Left cardiac atrium (tissue), 4 donors: ENCODE measurements around the gene NKTR. TPM values are rescaled to one million over a fixed set of nuclear protein-coding genes. Genes with fewer than 3 reads are reported as not detected.

Experiments
- ATAC-seq, 2 donors: fragments of 200-7000 bp; cut with Tn5 transposase; one replicate each; pipeline ENCODE4 v1.9.1; 2020; ENCODE audit warnings: mild to moderate bottlenecking in 2 of 2, moderate library complexity in 2 of 2
- DNase-seq: peaks from one replicate; pipeline ENCODE4 v3.0.0-alpha.2; 2020
- intact Hi-C, 2 donors: fragments of 100-400 bp; cut with DNase I; formaldehyde crosslinking; loops; one replicate each; pipeline versions ENCODE4 v1.14.1 to v1.15.1; 2022 to 2023
- total RNA-seq, 2 donors: library from RNA; stranded (reverse); fragmentation: NEBNext Ultra II Directional; extraction: Animal tissue kit (Norgen Biotek cat#: 25700); gene quantifications; one replicate each; pipeline ENCODE4 v1.2.1, GENCODE V29; 2021
- donor health status: DM: no; HTN: yes; CAD: no.
- donor health status: DM: no; HTN: yes; CAD: no; lungs with severe emphysema.
- donor health status: DM: yes; HTN: yes; CAD: no.
- donor health status: Dilated cardiomyopathy.

Gene NKTR
- total RNA-seq, 2 donors from 2014 or later: 26.5 to 35.9 TPM

DNA sequence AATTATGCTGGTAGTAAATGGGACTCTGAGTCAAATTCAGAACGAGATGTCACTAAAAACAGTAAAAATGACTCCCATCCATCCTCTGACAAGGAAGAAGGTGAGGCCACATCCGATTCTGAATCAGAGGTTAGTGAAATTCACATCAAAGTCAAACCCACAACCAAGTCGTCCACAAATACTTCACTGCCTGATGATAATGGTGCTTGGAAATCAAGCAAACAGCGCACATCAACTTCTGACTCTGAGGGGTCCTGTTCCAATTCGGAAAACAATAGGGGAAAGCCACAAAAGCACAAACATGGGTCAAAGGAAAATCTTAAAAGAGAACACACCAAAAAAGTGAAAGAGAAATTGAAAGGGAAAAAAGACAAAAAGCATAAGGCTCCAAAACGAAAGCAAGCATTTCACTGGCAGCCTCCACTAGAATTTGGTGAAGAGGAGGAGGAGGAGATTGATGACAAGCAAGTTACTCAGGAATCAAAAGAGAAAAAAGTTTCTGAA lies 37.9 kb downstream of the NKTR start:
- DNase-seq (no peak), ATAC-seq (no peak)
- intact Hi-C loops: no loop called here

DNA sequence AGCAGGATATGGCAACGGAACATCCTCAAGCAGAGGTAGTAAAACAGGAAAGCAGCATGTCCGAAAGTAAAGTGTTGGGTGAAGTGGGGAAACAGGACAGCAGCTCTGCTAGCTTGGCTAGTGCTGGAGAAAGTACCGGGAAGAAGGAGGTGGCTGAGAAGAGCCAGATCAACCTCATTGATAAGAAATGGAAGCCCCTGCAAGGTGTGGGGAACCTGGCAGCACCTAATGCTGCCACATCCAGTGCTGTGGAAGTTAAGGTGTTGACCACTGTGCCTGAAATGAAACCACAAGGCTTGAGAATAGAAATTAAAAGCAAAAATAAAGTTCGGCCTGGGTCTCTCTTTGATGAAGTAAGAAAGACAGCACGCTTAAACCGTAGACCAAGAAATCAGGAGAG lies 38.7 kb downstream of the NKTR start:
- no peak for ATAC-seq
- DNase-seq: no peak
- intact Hi-C loops: no loop called here

DNA sequence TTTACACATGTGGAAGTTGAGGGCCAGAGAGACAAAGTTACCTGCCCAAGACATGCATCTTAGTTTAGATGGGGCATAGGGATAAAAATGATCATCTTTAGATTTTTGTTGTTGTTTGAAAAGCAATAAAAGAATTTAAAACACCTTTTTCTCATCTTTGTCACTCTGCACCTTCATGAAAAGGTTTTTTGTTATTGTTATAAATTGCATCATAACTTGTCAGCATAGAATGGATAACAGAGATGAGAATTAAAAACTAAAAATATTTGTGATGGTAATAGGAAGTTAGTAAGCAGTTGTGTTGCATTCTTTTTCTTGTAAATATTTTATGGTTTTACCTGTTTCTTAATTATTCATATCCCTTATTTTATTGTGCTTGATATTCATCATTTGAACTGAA lies 39.6 kb downstream of the NKTR start:
- no peak for ATAC-seq
- no peak for DNase-seq
- intact Hi-C loops: no loop called here

DNA sequence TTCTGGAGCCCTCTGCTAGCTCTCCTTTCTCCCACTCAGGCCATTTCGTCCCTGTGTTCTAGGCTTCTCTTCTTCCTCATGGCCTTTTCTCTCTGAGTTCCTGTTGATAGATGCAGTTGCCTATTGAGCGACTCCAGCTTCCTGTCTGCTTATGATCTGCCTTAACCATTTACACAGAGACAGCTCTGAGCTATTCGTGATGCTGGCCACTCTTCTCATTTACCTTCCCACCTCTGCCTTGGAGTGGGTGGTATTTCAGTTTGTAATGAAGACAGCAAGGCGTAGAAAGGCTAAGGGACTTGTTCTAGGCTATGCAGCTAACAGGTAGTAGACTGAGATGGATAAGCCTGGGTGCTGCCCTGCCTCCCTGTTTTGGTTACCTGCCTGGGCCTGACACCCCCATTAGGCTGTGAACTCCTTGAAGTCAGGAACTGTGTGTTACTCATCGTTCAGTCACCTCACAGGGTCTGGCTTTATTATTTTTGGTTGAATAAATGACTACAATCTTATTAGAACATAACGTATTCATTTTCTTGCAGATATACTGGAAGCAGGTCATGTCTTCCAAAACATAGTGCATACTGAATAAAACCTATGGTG lies 40.4 kb downstream of the NKTR start:
- DNase-seq (no peak), ATAC-seq (no peak)
- intact Hi-C loops: no loop called here

DNA sequence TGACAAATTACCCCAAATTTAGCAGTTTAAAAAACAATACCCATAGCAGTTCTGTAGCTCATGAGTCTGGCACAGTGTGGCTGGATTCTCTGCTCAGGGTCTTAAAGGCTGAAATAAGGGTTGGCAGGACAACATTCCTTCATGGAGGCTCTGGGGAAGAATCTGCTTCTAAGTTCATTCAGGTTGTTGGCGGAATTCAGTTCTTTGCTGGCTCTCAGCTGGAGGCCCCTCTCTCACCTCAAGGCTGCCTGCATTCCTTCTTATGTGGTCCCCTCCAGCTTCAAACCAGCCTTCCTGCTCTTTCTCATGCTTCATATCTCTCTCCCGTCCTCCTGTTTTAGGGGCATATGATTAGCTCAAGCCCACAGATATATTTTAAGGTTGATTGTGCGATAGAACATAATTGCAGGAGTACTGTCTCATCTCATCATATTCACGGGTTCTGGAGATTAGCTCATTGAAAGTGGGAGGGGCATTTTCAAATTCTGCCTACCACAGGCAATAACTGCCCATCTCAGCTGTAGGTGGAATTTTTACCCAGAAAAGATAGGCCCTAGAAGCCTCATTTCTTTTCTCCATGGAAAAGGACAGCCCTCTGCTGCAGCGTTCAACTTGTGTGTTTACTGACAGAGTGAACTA lies 47.5 kb downstream of the NKTR start:
- intact Hi-C loops: loop anchor here in 1 of 2 donors (5.0 kb wide), 1 partner anchor 41 kb away; no protein-coding TSS in a partner anchor
- DNase-seq (no peak), ATAC-seq (no peak)

DNA sequence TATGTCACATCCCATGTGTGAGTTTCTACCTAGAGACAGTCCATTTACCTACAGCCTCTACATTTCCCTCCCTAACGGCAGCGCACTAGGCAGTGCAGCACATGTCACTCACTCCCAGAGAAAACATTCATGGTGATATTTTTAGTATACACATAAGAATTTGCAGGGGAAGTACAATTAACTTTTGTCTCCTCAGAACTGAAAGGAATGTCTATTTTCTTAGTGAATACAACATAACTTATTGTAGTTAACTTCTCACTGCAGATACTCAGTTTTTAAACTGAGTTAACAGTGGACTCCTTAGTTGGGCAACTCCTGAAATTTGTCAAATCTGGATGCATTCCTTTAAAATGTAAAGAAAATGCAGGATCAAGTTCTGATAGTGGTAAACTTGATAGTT lies 48.5 kb downstream of the NKTR start:
- no peak for ATAC-seq
- DNase-seq: no peak
- intact Hi-C loops: loop anchor here in 1 of 2 donors (5.0 kb wide), 1 partner anchor 42 kb away; no protein-coding TSS in a partner anchor

DNA sequence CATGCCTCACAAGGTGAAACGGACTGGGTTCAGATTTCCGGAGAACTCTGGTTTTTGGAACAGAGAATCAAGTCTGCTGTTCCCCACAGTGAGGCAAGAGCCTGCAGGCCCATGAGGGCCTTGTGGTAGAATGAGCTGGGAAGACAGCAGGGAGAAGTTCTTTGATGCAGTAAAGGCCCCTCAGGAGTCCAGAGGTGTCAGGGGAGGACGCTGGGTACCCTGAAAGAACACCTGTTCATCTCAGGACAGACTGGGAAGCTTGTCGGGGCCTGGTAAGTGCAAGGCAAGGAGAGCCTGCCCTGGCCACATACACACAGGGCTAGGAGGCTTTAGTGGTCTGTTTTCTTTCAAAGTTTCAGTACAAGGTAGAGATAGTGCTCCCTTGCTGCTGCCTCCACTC lies 49.3 kb downstream of the NKTR start:
- intact Hi-C loops: loop anchor here in 1 of 2 donors (5.0 kb wide), 1 partner anchor 42 kb away; no protein-coding TSS in a partner anchor
- DNase-seq (no peak), ATAC-seq (no peak)

DNA sequence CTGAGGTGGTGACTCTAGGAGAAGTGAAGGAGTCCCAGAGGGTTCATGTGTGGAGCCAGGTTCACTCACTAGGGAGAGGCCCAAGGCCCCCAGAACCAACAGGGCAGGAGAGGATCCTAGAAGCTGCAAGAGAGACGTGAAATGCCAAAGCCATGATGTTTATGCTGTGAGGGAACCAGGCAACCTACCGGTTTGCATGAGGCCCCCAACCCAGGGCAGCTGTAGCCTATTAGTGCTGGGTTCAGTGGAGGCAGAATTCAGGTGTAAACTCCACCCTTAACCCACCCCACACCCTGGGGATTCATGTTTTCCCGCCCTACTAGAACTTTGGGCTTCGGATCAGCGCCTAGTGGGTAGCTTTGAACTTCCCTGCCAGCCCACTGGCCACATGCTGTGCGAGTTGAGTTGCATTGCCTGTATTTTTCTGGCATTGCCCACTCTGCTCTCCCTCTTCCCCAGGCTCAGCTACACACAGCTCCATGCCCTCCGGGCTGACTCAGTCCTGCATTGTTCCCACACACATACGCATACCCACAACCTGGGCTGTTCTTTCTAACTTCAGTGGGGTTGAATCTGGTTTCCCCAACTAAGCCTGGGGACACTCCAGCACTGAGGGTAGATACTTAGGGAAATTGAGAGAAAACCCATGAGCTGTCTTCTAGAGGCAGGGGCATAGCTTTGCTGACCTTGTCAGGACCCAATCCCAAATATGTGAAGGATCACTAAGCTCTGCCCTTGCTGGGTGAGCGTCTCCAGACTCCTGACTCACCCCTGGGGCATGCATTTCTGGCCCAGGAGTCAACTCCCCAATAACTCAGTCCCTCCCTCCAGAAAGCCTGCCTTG lies 51.0 kb downstream of the NKTR start:
- DNase-seq (no peak), ATAC-seq (peak in 1 of 2 donors; percentile 10)
- intact Hi-C loops: no loop called here

DNA sequence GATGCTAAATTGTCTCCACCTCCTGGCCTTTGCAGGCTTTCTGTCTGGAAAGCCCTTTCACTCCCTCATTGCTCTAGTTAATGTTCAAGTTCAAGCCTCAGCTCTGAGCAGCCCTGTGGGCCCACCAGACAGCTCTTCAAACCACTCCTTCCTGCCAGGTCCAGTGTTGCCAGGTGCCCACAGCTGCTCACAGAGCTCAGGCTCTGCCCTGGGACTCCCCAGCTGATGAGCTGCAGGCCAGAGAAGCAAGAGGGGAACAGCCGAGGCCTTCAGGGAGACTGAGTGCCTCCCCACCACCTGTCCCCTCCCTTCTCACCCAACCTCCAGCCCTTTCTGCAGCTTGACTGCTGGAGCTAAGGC lies 51.7 kb downstream of the NKTR start:
- intact Hi-C loops: no loop called here
- no peak for DNase-seq

DNA sequence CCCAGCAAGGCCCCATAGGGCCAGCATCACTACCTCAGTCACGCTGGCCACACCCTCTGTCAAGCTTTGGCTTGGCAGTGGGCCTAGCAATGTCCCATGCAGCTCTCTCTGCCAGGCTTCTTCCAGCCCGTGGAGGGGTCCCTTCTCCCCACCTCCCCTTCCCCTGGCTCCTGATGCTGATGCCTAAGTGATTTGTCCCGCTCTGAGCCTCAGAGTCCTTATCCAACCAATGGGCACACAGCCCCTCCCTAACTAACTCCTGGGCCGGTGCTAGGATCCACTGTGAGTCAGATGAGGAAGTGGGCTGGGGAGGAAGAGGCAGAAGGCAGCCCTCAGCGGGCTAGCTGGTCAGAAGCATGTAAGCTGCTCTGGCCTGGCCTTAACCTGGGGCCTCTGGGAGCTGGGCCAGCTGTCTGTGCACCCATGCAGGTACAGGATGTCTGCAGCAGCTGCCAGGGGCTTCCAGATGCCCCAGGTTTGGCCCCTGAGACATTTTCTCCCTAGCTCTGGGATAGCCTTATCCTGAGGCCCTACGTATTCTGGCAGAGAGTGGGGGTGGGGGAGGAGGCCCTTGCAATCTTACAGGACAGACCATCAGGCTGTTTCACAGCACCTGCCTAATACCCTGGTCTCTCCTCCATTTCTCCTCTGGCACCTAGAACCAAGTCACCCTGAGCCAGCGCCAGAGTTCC lies 52.3 kb downstream of the NKTR start:
- intact Hi-C loops: no loop called here
- ATAC-seq (peak; percentile 16 to 74), DNase-seq (peak; percentile 79)

More for the DNA sequence above, 51.7 kb downstream of the NKTR start:
- no peak for ATAC-seq

DNA sequence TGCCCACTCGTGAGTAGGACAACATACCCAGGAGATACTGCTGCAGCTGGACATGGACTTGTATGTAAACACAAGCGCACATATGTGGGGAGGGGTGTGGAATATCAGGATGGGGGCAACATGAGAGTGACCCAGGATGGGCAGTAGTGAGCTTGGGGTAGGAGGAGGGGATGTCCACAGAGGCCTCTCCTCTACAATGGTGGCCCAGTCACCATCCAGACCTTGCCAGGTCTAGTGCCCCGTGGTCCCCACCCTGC lies 52.7 kb downstream of the NKTR start:
- intact Hi-C loops: no loop called here
- no peak for DNase-seq
- ATAC-seq: no peak

DNA sequence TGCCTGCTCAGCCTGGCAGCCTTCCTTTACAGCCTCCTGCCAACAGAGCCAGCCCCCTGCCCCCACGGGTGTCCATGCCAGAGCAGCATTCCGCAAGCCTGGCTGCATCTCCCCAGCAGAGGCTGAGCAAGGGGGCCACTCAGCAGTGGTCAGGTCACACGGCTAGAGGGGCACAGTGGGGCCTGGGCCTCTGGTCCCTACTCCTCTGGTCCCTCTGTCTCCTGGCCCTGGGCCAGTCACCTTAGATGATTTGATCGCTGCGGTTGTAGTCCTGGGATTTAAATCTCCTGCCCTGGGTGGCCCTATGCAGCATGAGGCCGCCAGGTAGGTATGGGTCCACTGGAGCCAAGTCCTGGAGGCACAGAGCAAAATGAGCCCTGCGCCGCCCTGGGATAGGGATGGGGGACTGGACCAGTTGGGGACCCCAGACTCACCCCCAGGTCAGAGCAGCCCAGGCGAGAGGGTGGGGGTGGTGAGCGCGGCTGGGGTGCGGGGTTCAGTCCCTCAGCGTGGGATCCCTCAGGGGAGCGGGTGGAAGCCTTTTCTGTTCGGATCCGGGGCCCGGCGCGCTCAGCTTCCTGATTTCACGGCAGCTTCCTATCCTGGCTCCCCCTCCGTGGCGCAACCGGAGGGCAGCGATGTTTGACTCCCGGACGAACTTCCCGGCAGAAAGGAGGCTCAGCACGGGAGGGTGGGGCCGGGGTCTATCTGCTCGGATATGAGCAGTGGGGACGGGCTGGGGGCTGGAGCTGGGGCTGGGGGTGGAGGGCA lies 53.3 kb downstream of the NKTR start, which contains the start of gene ZBTB47:
ZBTB47 (plus strand) TSS at position 138 of the 771 bp plus-strand sequence. CDS start 4,659 bp downstream, outside the sequence.
- intact Hi-C loops: no loop called here
- peak; percentile 33 to 54 for ATAC-seq
- peak; percentile 82 for DNase-seq

DNA sequence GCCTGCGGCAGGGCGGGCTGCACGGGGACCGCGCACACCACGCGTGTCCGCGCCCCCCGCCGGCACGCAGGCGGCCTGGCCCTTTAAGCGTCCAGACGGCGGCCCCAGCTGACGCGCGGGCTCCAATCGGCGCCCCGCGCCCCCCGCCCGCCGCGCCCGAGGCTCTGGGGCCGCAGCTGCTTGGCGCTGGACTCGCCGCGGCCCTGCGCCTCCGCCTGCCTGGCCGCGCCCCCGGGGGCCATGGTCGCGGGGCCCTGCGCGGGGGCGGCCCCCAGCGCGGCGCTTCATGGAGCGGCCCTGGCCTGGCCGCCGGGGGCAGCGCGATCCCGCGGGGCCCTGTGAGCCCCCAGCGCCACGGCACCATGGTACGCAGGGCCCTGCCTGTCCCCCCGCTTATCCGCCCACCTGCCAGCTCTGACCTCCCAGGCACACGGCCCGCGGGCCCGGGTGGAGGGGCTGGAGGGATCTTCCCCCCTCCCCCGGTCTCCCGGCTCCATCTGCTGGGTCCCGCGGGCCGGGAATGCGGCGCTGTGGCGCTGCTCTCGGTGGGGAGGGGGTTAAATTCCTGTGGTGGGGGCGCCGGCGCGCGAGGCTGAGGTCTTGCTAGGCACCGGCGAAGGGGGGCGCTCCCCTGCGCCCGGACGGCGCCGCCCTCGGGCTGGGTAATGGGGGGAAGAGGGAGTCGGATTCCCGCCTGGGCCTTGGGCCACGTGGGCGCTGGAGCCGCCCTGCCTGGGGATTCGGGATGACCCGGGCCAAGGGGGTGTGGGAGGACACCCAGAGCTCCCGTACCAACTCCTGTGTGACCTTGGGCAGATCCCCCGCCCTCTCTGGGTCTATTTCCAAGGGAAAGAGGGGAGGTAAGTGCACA lies 54.1 kb downstream of the NKTR start:
- ATAC-seq (peak; percentile 42 to 77), DNase-seq (peak; percentile 73)
- intact Hi-C loops: no loop called here

DNA sequence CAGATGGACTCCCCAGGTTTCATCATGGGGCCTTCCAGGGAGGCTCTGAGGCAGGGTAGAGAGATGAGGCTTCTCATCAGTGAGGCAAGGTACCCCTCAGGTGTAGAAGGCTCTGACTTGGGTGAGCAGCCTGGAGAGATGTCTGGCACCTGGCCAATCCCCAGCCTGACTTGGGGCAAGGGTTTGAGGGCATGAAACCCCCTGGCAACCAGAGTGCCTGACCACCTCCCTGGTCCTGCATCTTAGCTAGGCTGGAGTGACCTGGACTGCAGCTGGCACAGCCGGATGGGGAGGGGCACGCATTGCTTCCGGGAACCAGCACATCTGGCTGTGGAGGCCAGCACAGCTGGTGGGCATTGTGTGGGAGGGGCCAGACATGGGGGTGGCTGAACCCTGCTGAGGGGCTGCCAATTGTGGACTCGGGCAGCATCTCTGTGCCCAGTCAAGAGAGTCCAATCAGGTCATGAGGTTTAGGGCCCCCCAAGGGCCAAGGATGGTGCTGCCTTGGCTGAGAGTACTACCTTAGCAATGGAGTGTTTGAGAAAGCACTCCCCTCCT lies 54.9 kb downstream of the NKTR start:
- no peak for ATAC-seq
- DNase-seq: peak; percentile 44
- intact Hi-C loops: no loop called here

DNA sequence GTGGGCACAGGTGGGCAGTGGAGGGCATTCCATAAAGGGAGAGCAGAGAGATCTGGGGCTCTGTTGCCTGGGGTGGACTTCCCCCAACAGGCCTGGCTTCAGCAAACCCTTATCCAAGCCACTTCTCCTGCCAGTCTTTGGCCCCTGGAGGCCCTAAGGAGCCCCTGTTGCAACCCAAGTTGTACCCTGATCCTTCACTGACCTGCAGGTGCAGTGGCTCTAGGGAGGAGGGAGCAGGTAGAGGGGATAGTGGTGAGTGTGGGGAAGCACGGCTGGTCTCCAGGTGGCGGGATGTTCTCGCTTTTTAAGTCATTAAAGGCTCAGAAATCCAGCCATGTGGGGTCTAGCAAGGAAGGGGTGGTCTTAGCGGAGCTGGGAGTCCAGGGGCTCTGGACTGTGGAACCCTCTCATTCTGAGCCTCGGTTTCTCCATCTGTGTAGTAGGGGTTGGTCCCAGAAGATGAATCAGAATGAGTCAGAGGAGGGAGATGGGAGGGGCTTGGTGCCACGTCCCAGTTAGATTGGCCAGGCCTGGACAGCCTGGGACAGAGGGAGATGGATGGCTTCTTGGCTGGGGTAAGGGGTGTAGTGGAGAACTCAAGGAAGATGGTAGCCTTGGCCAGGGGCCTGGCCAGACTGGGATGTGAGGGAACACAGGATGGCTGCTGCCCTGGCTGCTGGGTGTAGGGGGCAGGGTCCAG lies 55.6 kb downstream of the NKTR start:
- ATAC-seq (peak in 1 of 2 donors; percentile 6), DNase-seq (peak; percentile 39)
- intact Hi-C loops: no loop called here

DNA sequence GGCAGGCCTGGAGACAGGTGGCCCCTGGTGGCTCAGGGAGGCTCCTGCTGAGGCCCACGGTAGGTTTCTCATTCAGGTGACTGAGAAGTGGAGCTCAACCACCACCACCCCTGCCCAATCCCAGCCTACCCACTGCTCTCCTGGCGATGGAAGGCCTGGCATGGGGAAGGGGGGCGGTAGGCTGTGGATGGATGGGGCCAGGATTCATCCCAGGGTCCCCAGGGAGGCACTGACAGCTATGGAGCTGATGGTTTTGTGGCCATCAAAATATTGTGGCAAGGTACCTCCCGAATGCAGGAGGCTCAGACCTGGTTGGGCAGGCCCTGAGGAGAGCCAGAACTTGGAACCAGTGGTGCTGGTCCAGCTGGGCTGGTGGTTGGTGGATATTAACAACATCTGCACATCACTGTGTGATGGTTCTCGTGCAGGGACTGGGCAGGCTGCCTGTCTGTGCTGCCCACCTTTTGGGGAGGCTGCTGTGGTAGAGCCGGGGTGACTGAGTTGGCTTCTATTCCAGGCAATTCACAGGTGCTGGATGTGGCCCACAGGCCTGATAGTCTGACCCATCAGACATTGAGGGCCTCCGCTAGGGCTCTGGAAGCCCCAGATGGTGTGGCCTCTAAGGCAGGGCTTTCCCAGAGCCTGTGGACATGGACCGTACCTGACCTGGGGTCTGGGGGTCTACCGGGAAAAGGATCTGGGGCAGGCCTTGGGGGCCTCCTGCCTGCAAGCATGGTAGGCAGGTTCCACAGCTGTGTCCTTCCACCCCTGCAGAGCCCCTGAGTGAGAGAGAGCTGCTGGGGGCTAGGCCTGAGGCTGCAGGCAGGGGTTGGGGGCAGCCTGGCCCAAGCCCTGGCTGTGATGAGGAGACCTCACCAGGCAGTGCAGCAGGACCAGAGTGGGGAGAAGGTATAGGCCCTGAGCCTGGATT lies 56.5 kb downstream of the NKTR start:
- intact Hi-C loops: no loop called here
- DNase-seq (no peak), ATAC-seq (no peak)
